HG03159 (cell line): ENCODE results near the gene LRRC8D.

Experiments used
- ATAC-seq: cut with Tn5 transposase; IDR thresholded peaks from one replicate; pipeline ENCODE4 v1.9.1; 2021; ENCODE audit warnings: mild to moderate bottlenecking, moderate library complexity; ENCODE audit not compliant: unreplicated experiment

The LRRC8D gene

DNA sequence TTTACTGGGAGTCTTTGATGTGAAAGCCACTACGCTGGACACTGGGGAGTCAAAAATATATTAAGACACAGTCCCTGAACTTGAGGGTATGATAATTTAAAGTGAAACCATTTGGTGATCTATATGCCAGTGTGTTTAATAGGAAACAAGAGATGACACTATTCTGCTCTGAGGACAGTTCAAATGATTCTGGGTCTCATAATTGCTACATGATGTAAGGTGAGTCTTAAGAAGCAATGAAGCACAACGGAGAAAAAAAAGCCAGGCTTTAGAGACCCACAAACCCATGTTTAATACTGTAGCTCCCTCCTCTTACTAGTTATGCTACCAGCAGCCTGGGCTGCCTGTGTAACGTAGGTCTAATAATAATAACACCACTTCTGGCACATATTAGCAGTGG lies 14.2 kb upstream of the LRRC8D start:
- no peak for ATAC-seq

GRCh38 chr1:89807503-89807902 lies 13.3 kb upstream of the LRRC8D start:
- no peak for ATAC-seq

- no peak for ATAC-seq
Observed at GRCh38 chr1:89807983-89808382, 12.8 kb upstream of the LRRC8D start.

- no peak for ATAC-seq
Observed at GRCh38 chr1:89808441-89809117, 12.3 kb upstream of the LRRC8D start.

GRCh38 chr1:89809556-89809955 lies 11.3 kb upstream of the LRRC8D start:
- ATAC-seq = no peak

DNA sequence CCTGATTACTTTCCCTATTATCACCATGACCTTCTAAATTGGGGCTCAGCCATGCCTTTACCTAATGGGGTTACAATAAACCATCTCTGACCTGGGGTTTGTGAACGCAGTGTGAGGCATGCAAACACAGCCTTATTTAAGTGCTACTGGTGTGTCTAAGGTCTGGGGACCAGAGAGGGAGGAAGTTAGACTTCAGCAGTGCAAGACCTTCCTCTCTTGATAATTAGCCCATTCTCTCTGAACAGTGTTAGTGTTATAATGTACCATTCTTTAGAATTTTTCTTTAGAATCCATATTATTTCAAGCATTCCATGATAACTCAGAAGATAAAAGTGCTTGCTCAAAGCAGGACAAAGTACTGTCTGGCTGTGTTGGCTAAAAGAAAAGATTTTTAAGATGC lies 10.5 kb upstream of the LRRC8D start:
- ATAC-seq = no peak

DNA sequence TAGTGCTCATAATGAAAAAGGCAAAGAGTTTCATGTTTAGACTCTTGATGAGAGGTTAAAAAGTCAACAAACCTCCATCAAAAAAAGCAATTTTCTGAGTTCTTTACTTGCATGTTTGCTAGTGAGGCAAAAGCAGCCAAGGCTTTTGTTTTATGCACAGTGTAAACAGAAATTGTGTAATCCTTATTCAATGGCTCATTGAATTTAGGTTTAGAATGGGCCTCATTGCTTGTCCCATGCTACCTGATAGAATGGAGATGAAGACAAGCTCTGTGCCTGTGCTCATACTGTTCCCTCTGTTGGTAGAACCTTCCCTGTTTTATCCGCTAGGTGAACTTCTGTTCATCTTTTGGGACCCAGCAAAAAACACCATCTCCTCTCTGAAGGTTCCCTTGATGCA lies 10.0 kb upstream of the LRRC8D start:
- no peak for ATAC-seq

- no peak for ATAC-seq
Observed at GRCh38 chr1:89812992-89813391, 7.8 kb upstream of the LRRC8D start.

DNA sequence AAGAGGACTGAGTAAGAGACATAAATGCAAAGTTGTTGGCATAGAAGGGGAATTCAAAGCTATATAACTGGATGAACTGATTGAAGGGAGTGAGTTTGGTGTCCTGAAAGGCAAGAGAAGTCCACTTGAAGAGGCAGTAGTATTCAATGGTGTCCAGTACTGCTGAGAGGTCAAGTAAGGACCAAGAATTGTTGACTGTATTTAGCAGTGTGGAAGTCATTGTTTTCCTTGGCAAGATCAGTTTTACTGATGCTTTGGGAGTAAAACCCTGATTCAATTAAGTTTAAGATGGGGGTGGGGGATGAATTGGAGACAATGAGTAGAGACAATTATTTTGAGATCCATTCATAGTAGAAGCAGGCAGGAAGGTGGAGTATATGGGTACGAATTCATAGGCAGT lies 5.8 kb upstream of the LRRC8D start:
- no peak for ATAC-seq

DNA sequence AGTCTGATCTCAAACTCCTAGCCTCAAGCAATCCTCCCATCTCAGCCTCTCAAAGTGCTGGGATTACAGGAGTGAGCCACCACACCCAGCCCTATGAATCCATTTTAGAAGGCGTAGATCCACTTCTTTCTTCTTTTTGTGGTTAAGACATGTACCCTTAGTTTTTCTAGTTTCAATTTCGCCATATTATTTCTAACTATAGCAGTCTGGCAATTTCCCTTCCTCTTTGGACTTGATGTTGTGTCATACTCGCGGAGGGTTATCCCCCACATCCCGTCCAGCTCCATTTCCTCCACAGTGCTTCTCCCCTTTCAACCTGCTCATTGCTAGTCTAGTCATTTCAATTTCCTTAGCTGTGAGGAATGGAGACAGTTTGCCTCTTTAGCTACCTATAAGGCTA lies 5.2 kb upstream of the LRRC8D start:
- peak; percentile 70 for ATAC-seq

GRCh38 chr1:89816366-89816765 lies 4.5 kb upstream of the LRRC8D start:
- no peak for ATAC-seq

- peak; percentile 65 for ATAC-seq
Observed at GRCh38 chr1:89821322-89822108, 683 bp downstream of the LRRC8D start.

DNA sequence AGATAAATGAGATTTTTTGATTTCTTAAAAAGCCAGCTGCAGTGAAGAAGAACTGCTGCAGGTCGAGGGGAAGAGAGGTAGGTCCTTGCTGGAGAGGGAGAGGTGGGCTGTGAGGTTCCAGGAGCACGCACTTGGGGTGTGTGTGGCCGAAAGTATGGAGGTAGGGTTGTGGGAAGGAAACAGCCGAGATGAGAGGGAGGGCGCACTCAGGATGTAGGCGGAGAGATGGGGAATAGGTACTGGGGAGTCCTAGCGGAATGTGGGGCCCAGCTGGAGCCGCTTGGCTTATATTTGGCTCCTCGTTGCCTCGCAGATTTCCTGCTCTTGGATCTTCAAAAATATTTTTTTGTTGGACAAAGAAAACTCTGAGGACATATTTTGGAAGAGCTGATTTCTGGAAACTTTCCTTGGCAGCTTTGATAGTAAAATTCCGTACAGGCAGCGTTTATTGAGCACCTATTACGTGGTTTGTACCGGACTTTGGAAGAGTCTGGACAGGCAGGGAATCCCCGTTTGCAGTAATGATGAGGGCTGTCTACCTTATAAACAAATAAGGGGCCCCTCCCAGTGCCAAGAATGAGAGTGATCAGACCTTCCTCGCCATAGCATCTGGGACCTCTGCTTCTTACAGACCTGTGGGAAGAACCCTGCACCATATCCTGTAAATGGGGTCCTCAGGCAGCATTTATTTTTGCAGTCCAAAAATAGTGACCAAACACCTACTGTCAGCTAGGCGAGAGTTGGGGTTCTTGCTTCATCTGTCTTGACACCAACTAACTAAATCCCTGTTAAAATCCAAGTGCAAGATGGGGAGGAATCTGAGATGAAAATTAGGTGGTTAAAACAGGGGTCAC lies 1.5 kb downstream of the LRRC8D start:
- ATAC-seq = no peak

GRCh38 chr1:89822999-89823628 lies 2.3 kb downstream of the LRRC8D start:
- no peak for ATAC-seq

DNA sequence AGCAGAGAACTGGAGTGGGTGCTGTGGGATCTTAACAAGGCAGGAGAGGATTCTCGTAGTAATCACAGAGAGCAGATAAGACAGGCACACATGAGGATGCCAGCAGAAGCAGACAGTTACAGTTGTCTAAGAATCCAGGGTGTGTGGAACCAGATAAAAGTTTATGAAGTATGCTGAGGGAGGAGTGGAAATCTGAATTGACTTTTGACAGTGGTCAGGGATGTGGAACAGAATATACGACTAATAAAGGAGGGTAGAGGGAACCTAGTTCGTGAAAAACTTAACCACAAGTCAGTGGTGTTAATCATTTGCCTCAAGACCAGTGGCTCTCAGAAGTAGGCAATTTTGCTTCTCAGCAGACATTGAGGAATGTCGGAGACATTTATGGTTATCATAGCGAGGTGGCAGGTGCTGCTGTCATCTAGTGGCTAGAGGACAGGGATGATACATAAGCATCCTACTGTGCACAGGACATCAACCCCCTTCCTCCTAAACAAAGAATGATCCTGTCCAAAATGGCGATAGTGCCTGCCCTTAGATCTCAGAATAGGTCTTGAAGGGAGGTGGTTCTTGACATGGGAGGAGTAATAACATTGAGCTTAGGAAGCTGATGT lies 3.0 kb downstream of the LRRC8D start:
- no peak for ATAC-seq

DNA sequence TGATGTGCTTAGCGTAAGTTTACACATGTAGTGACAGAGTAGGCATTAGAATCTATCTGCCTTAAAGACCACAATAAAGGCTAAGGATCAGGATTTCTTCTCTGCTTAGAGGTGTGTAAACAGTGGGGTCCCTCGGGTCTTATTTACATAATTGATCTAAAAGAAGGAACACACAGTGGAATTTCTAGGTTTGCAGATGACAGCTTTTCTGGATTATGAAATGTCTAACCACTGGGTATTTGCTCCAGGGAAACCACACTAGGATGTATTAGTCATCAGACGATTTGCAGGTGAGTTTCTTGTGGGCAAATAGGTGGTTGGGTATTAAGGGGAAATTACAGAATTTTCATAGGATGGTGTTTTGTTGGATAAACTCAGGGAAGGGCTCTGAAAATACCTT lies 5.8 kb downstream of the LRRC8D start:
- no peak for ATAC-seq

DNA sequence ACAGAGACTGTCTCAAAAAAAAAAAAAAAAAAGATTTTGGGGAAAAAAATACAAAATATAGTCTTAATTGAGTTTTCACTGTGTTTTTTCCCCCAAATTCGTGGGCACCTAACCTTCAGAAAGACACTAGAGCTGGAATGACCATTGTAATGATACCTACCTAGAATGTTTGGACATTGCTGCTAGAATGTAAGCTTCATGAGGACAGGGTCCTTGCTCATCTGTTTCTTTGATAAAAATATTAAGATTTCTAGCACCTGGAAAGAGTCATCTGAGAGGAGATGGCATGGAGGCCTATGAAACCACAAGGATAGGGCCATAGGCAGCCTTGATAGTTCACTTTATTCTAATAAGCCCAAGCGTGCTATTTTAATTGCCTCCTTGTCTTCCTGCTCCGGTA lies 6.5 kb downstream of the LRRC8D start:
- ATAC-seq = no peak

GRCh38 chr1:89827902-89828301 lies 7.1 kb downstream of the LRRC8D start:
- no peak for ATAC-seq

DNA sequence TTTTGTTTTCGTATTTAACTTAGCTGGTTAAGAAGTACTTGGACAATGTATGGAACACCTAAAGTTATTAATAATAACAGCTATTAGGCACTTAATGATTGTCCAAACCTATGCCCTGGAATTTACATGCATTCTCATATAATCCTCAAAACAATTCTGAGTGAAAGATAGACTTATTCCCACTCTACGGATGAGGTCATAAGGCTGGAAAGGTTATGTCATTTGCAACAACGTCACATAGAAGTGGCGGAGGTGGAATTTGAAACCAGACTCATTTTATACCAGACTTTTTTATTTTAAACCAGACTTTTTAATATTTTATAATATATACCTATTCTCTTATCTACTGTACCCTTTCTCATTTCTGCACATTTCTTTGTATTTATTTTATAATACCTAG lies 8.4 kb downstream of the LRRC8D start:
- ATAC-seq = no peak

DNA sequence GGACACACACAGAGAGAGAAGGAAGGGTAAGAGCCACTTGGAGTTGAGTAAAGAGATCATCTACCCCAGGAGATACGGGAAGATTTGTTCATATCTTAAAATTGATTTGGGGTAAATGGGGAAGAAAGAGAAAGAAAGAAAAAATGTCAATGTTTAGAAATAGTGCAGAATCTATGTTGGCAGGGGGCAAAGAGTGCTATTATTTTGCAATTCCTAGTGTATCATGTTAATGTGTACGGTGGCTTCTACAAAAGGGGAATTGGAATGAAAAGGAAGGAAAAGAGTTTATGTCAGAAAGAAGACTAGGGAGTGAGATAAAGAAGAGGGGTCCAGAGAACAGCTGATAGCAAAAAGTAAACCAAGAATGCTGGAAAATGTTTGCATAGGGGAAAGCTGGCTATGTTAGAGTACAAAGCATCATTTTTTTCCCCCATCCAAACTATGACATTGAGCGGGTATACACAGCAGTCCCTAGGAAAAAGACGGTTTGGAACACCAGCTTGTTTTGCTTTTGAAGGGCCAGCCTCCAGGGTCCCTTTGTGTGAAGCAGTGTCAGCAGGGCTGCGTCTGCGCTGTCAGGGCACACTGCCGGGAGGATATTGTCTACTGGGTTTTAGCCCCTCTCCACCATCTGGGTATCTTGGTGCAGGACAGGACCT lies 10.8 kb downstream of the LRRC8D start:
- ATAC-seq = no peak
